H9 (cell line): ENCODE measurements around the gene DHRS7B. TPM values are rescaled to one million over a fixed set of nuclear protein-coding genes. Genes with fewer than 3 reads are reported as not detected.

Experiments used
- DNase-seq: peaks from one replicate; pipeline ENCODE4 v3.0.0-alpha.2; 2017
- H2AFZ ChIP-seq: one replicate; pipeline ENCODE4 v1.6.1; 2013; ENCODE audit warnings: mild to moderate bottlenecking, low read length, control low read depth, moderate library complexity
- H2AK5ac ChIP-seq: 2 replicates; pipeline ENCODE4 v1.6.1; 2013; ENCODE audit warnings: low read length, control low read depth, mixed read lengths; ENCODE audit not compliant: insufficient read length
- H2BK120ac ChIP-seq: one replicate; pipeline ENCODE4 v1.6.1; 2013; ENCODE audit warnings: low read depth, mild to moderate bottlenecking, low read length, control low read depth, inconsistent platforms; ENCODE audit not compliant: poor library complexity, severe bottlenecking
- H2BK12ac ChIP-seq: 2 replicates; pipeline ENCODE4 v1.6.1; 2013; ENCODE audit warnings: low read length, control low read depth, mixed read lengths, low read depth; ENCODE audit not compliant: insufficient read length
- H2BK15ac ChIP-seq: 2 replicates; pipeline ENCODE4 v1.6.1; 2013; ENCODE audit warnings: low read depth, low read length, control low read depth
- H2BK20ac ChIP-seq: one replicate; pipeline ENCODE4 v1.6.1; 2013; ENCODE audit warnings: low read depth, mild to moderate bottlenecking, low read length, control low read depth, inconsistent platforms; ENCODE audit not compliant: poor library complexity, severe bottlenecking
- H2BK5ac ChIP-seq: 2 replicates; pipeline ENCODE4 v1.6.1; 2013; ENCODE audit warnings: low read length, control low read depth, mixed read lengths; ENCODE audit not compliant: insufficient read length
- H3K14ac ChIP-seq: 2 replicates; pipeline ENCODE4 v1.6.1; 2013; ENCODE audit warnings: low read length, control low read depth; ENCODE audit not compliant: insufficient read depth
- H3K18ac ChIP-seq: 2 replicates; pipeline ENCODE4 v1.6.1; 2013; ENCODE audit warnings: low read depth, mild to moderate bottlenecking, mixed read lengths, low read length, control low read depth; ENCODE audit not compliant: insufficient read length
- H3K23ac ChIP-seq: 2 replicates; pipeline ENCODE4 v1.6.1; 2013; ENCODE audit warnings: low read length, control low read depth, mixed read lengths, low read depth; ENCODE audit not compliant: insufficient read length
- H3K23me2 ChIP-seq: 2 replicates; pipeline ENCODE4 v1.6.1; 2013; ENCODE audit warnings: low read depth, mild to moderate bottlenecking, mixed read lengths, low read length, control low read depth; ENCODE audit not compliant: insufficient read length, poor library complexity, severe bottlenecking
- H3K27ac ChIP-seq: 2 replicates; pipeline ENCODE4 v1.5.1; 2013; ENCODE audit warnings: low read length, control low read depth, mixed read lengths, low read depth; ENCODE audit not compliant: insufficient read length
- H3K27me3 ChIP-seq: 2 replicates; pipeline ENCODE4 v1.6.1; 2013; ENCODE audit warnings: low read length, control low read depth, inconsistent platforms; ENCODE audit not compliant: insufficient read depth
- H3K4ac ChIP-seq: 2 replicates; pipeline ENCODE4 v1.6.1; 2013; ENCODE audit warnings: low read depth, mild to moderate bottlenecking, control low read depth, inconsistent platforms, low read length, moderate library complexity
- H3K4me1 ChIP-seq: 2 replicates; pipeline ENCODE4 v1.6.1; 2013; ENCODE audit warnings: low read length, control low read depth, inconsistent platforms; ENCODE audit not compliant: insufficient read depth
- H3K4me2 ChIP-seq: 2 replicates; pipeline ENCODE4 v1.6.1; 2013; ENCODE audit warnings: low read length, control low read depth, mixed read lengths; ENCODE audit not compliant: insufficient read length, insufficient read depth
- H3K56ac ChIP-seq: 2 replicates; pipeline ENCODE4 v1.6.1; 2013; ENCODE audit warnings: low read depth, mild to moderate bottlenecking, mixed read lengths, low read length, control low read depth; ENCODE audit not compliant: insufficient read length
- H3K79me1 ChIP-seq: 2 replicates; pipeline ENCODE4 v1.6.1; 2013; ENCODE audit warnings: low read depth, mild to moderate bottlenecking, moderate library complexity, low read length, control low read depth, inconsistent platforms; ENCODE audit not compliant: insufficient read depth, poor library complexity, severe bottlenecking
- H3K79me2 ChIP-seq: 2 replicates; pipeline ENCODE4 v1.6.1; 2013; ENCODE audit warnings: low read length, control low read depth, inconsistent platforms; ENCODE audit not compliant: insufficient read depth
- H3K9ac ChIP-seq: 2 replicates; pipeline ENCODE4 v1.6.1; 2013; ENCODE audit warnings: low read length, control low read depth, mixed read lengths; ENCODE audit not compliant: insufficient read length; ENCODE audit errors: extremely low read depth
- H3K9me3 ChIP-seq: one replicate; pipeline ENCODE4 v1.6.1; 2013; ENCODE audit warnings: low read depth, low read length, inconsistent platforms; ENCODE audit not compliant: control insufficient read depth
- H3T11ph ChIP-seq: one replicate; pipeline ENCODE4 v1.6.1; 2013; ENCODE audit warnings: mild to moderate bottlenecking, low read length, control low read depth, inconsistent platforms
- H4K20me1 ChIP-seq: one replicate; pipeline ENCODE4 v1.6.1; 2013; ENCODE audit not compliant: control insufficient read depth, insufficient read length, insufficient read depth
- H4K5ac ChIP-seq: 2 replicates; pipeline ENCODE4 v1.6.1; 2013; ENCODE audit warnings: low read depth, mild to moderate bottlenecking, mixed read lengths, low read length, control low read depth; ENCODE audit not compliant: insufficient read length
- H4K8ac ChIP-seq: replicated peaks from 2 replicates; pipeline ENCODE4 v1.6.1; 2013; ENCODE audit warnings: low read length, control low read depth, mixed read lengths, low read depth; ENCODE audit not compliant: insufficient read length
- H4K91ac ChIP-seq: 2 replicates; pipeline ENCODE4 v1.6.1; 2013; ENCODE audit warnings: low read depth, mild to moderate bottlenecking, moderate library complexity, mixed read lengths, low read length, control low read depth; ENCODE audit not compliant: insufficient read length
- H3K27ac Mint-ChIP-seq, 3 experiments: 2 replicates in 2 of 3; 3 replicates in 1 of 3; pipeline ENCODE4 v1.8.0; 2020 to 2021; ENCODE audit warnings: mixed read lengths in 3 of 3, mild to moderate bottlenecking in 1 of 3, moderate library complexity in 1 of 3
- H3K27me3 Mint-ChIP-seq: 2 replicates; pipeline ENCODE4 v1.8.0; 2021; ENCODE audit warnings: low read depth, mild to moderate bottlenecking, moderate library complexity, mixed read lengths
- H3K36me3 Mint-ChIP-seq, 3 experiments: 2 replicates in 2 of 3; 3 replicates in 1 of 3; pipeline ENCODE4 v1.8.0; 2020 to 2021; ENCODE audit warnings: low read depth in 3 of 3, mixed read lengths in 3 of 3; ENCODE audit not compliant: insufficient read depth in 1 of 3
- H3K4me1 Mint-ChIP-seq, 2 experiments: 2 replicates each; pipeline ENCODE4 v1.8.0; 2020; ENCODE audit warnings: mixed read lengths in 2 of 2
- H3K4me3 Mint-ChIP-seq, 2 experiments: 2 replicates in 1 of 2; 3 replicates in 1 of 2; pipeline ENCODE4 v1.8.0; 2020 to 2021; ENCODE audit warnings: mild to moderate bottlenecking in 2 of 2, mixed read lengths in 2 of 2, moderate library complexity in 1 of 2
- H3K9me3 Mint-ChIP-seq, 2 experiments: 2 replicates in 1 of 2; 3 replicates in 1 of 2; pipeline ENCODE4 v1.8.0; 2020; ENCODE audit warnings: mild to moderate bottlenecking in 2 of 2, mixed read lengths in 2 of 2, moderate library complexity in 1 of 2
- WGBS: extraction: QIAGEN DNeasy Blood & Tissue Kit; methylation state at CpG from one replicate; pipeline ENCODE4 v1.1.7; 2013; ENCODE audit warnings: missing lambda C conversion rate, low lambda C conversion rate, mixed read lengths; ENCODE audit not compliant: insufficient read length; ENCODE audit errors: extremely low coverage; 5-methylcytosine and 5-hydroxymethylcytosine counted together
- total RNA-seq: library from RNA; stranded (reverse); gene quantifications from 2 replicates; pipeline ENCODE4 v1.2.1, GENCODE V29; 2021
- TF ChIP-seq, protein P1 (sequence below): fragments of 200-600 bp; sonication (generic); conservative IDR thresholded peaks from 3 replicates; pipeline ENCODE4 v1.8.0; 2021; ENCODE audit warnings: antibody characterized with exemption, mild to moderate bottlenecking

The DHRS7B gene
- total RNA-seq, 1 experiment from 2014 or later: 20.3 TPM

GRCh38 chr17:21228111-21228510, 101.3 kb downstream of the DHRS7B start:
- no peak overlapping the region for H3K56ac ChIP-seq
- no peaks in the 10 kb centered on the region for H3K9me3 ChIP-seq
- no peak overlapping the region for H2AK5ac ChIP-seq
- 0 out of 7 replicates have a peak overlapping the region, but pooled peaks of 1 of the 3 experiments have one; percentile 26 for H3K27ac Mint-ChIP-seq
- H3K14ac ChIP-seq: no peak overlapping the region
- TF ChIP-seq, protein P1, sequence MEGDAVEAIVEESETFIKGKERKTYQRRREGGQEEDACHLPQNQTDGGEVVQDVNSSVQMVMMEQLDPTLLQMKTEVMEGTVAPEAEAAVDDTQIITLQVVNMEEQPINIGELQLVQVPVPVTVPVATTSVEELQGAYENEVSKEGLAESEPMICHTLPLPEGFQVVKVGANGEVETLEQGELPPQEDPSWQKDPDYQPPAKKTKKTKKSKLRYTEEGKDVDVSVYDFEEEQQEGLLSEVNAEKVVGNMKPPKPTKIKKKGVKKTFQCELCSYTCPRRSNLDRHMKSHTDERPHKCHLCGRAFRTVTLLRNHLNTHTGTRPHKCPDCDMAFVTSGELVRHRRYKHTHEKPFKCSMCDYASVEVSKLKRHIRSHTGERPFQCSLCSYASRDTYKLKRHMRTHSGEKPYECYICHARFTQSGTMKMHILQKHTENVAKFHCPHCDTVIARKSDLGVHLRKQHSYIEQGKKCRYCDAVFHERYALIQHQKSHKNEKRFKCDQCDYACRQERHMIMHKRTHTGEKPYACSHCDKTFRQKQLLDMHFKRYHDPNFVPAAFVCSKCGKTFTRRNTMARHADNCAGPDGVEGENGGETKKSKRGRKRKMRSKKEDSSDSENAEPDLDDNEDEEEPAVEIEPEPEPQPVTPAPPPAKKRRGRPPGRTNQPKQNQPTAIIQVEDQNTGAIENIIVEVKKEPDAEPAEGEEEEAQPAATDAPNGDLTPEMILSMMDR: no peak
- no CpG with 5 or more reads among the region's 4 CpGs for WGBS
- no peak overlapping the region for H4K8ac ChIP-seq
- H2BK5ac ChIP-seq: no peak overlapping the region
- no peak overlapping the region for H2AFZ ChIP-seq
- no peak overlapping the region for H2BK120ac ChIP-seq
- no peaks in the 10 kb centered on the region for H3K23me2 ChIP-seq
- DNase-seq: no peak
- H2BK15ac ChIP-seq: no peak overlapping the region; the same call in 1 of the 2 replicates
- H3K9ac ChIP-seq: no peak overlapping the region
- H3K4ac ChIP-seq: no peak overlapping the region
- no peak overlapping the region for H4K91ac ChIP-seq
- H3K4me1 Mint-ChIP-seq: peaks cover 3% of the 10 kb centered on the region in 2 experiments; a peak in 3 of 4 replicates
- no peak overlapping the region for H3K23ac ChIP-seq
- H3K79me2 ChIP-seq: no peaks in the 10 kb centered on the region
- no peak overlapping the region for H3K4me2 ChIP-seq
- H3K79me1 ChIP-seq: no peaks in the 10 kb centered on the region
- H3K4me1 ChIP-seq: no peaks in the 10 kb centered on the region
- H3K27me3 ChIP-seq: no peaks in the 10 kb centered on the region
- no peaks in the 10 kb centered on the region; a peak in 1 of 7 replicates for H3K36me3 Mint-ChIP-seq
- H3K4me3 Mint-ChIP-seq: no peak overlapping the region
- H2BK20ac ChIP-seq: no peak overlapping the region
- no peaks in the 10 kb centered on the region for H4K20me1 ChIP-seq
- H3K27ac ChIP-seq: no peak overlapping the region
- peaks cover 7% of the 10 kb centered on the region for H3K27me3 Mint-ChIP-seq
- peaks cover 0 to 4% of the 10 kb centered on the region in 2 experiments; a peak in 1 of 5 replicates for H3K9me3 Mint-ChIP-seq
- H3K18ac ChIP-seq: no peak overlapping the region
- no peak overlapping the region for H4K5ac ChIP-seq
- H3T11ph ChIP-seq: no peak overlapping the region
- H2BK12ac ChIP-seq: no peak overlapping the region
